HG03280 (cell line): ENCODE data around the gene PDE4B.

Experiments used
- ATAC-seq: cut with Tn5 transposase; IDR thresholded peaks from one replicate; pipeline ENCODE4 v1.9.1; 2021; ENCODE audit warnings: mild to moderate bottlenecking, moderate library complexity; ENCODE audit not compliant: unreplicated experiment

Gene PDE4B

DNA sequence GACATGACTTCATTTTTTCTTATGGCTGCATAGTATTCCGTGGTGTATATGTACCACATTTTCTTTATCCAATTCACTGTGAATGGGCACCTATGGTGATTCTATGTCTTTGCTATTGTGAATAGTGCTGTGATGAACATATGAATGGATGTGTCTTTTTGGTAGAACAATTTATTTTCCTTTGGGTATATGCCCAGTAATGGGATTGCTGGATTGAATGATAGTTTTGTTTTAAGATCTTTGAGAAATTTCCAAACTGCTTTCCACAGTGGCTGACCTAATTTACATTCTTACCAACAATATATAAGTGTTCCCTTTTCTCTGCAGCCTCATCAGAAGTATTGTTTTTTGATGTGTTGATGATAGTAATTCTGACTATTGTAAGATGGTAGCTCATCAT is 379.6 kb downstream of the PDE4B start:
- no peak for ATAC-seq

DNA sequence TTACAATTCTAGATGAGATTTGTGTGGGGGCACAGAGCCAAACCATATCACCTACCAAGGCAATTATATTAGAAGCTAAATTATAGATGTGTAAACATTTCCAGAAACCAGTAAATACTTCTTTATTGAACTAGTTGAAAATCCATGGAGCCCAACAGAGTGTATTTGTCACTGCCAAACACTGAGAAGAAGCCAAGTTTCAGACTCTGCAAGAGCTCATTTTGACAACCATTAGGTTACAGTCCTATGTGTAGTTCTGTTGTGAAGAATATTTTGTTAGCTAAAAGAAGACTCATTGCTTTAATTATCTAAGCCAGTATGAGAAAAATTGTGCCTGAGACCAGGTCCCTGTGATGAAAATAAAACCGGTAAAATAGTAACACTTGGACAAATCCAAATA is 382.4 kb downstream of the PDE4B start:
- ATAC-seq, result no peak

GRCh38 chr1:66175581-66175980 is 382.9 kb downstream of the PDE4B start:
- no peak for ATAC-seq

GRCh38 chr1:66176012-66176715 is 383.5 kb downstream of the PDE4B start:
- no peak for ATAC-seq

GRCh38 chr1:66176832-66177231 is 384.1 kb downstream of the PDE4B start:
- no peak for ATAC-seq

DNA sequence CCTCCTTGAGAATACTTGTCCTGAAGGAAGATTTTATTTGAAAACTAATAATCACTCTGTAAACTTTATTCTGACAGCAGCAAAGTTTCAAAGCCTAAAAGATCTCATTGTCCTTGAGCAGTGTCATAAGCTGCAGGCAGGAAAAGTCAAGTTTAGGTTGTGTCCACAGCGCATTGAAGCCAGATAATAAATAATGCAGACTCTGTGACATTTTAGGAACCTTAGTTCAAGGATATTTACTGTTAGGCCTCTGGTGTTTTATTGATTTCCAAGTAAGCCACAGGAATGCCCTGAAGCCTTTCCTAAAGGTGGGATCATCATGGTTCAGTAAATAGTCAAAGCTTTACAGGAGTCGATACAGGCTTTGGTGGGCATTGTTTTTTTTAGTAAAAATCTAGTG is 384.8 kb downstream of the PDE4B start:
- ATAC-seq, result no peak

GRCh38 chr1:66182026-66182425 is 389.3 kb downstream of the PDE4B start:
- no peak for ATAC-seq

DNA sequence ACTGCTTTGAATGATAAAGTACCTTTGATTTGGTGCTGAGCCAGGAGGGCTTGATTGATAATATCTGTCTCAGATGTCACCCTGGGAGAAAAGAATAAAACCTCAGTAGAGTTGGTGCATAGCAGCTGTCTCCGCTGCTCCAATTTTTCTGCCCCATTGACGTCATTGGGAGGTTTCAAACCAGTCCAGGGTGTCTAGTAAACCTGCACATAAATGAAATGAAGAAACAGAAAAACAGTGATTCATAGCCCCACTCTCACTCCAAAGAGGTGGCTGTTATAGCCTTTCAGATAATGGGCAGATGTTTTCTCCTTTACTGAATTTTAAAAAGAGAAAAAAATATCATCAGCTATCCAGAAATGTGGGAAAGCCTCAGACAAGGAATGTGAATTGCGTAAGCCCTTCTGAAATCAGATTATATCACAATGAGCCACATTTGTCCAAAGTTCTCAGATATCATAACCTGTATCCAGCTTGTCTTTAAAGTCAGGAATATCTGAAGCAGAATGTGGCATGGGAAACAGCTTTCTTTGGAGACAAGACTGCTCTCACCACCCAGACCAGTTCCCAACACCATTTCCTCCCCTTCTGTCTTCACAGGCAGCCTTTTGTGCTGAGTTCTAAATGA is 390.0 kb downstream of the PDE4B start:
- ATAC-seq, result no peak

GRCh38 chr1:66183400-66183799 is 390.7 kb downstream of the PDE4B start:
- ATAC-seq, result no peak

- ATAC-seq, result no peak
Measured at GRCh38 chr1:66197120-66197519, 404.4 kb downstream of the PDE4B start.

GRCh38 chr1:66197785-66198184 is 405.1 kb downstream of the PDE4B start:
- ATAC-seq, result no peak

DNA sequence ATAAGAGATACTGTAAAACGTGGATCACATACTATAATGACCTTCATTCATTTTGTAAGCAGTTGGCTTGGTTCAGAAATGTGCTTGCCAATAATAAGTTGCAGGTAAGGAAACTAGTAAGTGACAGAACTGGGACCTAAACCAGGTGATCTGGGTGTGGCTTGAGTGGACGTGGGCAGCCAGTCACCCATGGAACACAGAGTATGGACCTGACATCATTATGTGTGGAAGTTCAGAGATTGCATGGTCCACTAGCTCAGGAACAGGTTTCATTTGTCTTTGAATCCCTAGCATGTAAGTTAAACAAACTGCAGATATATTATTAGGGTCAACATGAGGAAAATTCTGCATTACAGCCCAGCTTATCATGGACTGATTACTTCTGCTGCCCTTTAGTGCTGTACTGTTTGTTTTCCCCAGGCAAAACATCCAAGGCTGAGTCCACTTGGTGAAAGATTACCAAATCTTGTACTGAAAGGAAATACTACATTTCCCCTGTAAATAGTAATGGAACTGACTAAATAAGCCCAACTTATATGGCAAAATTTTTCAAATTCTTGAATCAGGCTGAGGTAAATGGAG is 414.0 kb downstream of the PDE4B start:
- no peak for ATAC-seq

DNA sequence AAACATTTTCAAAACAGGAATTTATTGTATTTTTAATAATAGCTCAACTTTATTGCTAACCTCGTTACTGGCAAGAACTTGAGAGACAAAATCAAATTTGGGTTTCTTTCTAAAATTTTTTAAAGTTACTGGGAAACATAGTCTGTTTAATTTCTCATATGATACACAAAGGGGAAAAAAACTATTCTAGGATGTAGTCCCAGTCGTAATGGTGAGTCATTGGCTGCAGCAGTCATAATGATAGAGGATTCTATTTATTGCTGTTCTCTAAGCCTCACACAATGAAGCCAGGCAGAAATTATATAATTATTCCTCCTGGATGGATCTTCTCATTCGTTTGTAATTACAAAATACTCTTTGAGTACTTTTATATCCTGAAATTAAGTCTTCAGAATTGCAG is 414.8 kb downstream of the PDE4B start:
- ATAC-seq, result no peak

- ATAC-seq, result no peak
Measured at GRCh38 chr1:66208632-66209031, 415.9 kb downstream of the PDE4B start.

DNA sequence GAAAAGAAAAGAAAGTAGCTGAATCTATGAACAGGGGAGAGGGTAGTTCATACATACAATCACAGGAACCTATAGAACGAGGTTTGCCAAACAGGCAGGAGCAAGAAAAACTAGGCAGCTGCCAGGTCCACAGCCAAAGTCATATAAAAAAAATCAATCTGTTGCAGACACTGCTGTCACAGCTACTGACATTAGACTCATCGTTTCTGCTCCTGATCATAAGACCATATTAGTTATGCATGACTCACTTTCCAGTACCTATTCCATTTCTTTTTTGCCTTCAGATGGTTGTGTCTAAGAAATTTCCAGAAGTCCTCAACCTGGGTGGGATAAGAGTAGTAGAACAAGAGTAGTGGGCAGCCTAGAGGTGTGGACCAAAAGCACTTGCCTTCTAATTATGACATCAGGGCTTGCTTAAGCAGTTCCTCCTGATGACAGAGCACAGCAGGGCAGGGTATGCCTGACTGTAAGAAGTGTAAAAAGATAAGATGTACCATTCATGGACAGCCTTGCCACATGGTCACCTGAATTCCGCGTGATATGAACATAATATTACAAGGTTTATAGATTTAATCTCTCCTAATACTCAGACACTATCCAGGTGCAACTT is 418.0 kb downstream of the PDE4B start:
- ATAC-seq, result no peak

GRCh38 chr1:66211521-66211920 is 418.8 kb downstream of the PDE4B start:
- ATAC-seq, result no peak

DNA sequence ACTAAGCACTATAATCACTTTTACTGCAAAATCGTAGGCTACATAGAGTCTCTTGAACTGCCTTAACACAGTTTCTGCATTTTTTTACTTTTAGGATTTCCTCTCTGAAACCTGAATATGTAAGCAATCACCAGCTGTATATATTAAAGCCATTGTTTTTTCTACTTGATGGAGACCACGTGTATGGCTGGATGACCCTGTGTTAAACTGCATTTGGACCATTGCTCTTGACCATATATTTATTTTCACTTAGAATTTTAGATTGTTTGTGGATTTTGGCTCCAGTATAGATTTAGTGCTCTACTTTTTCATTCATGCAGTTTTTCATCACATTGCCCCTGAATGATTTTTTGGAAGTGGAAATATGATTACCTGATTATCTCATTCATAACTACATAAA is 420.8 kb downstream of the PDE4B start:
- ATAC-seq, result no peak

DNA sequence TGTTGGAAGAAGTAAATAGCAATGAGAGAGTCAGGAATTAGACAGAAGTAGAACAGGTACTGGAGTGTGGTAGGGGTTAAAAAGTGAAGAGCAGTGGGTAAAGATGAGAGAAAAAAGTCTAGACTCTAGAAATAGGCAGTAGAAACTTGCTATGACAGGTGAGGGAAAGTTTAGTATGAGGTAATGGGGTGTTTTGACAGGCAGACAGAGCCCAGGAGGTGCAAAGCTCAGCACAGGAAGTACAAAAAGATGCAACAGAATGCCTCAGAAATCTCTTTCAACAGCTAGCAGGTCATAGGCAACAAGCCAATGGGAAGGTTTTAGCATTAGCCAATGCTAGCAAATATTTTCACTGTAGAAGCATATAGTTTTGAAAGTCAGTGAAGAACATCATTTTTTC is 422.2 kb downstream of the PDE4B start:
- no peak for ATAC-seq

GRCh38 chr1:66217021-66217420 is 424.3 kb downstream of the PDE4B start:
- no peak for ATAC-seq

- no peak for ATAC-seq
Measured at GRCh38 chr1:66217561-66217960, 424.9 kb downstream of the PDE4B start.

DNA sequence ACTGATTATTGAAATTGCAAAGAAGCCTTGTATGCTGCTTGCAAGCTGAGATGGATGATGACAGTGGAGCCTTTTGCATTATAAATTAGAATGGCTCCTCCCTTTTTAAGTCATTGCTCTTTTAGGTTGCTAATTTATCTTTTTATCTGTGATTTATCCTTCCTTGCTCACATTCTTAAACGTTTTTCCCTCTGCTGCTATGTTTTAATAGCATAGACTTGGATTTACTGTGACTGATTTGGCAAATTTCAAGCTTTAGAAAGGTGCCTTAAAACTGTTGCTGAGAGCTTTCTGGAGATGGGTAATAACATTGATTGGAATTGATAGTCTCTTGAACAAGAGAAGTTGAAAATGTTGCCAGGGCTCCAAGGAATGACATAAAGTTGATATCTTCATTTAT is 427.8 kb downstream of the PDE4B start:
- ATAC-seq, result no peak

- ATAC-seq, result no peak
Measured at GRCh38 chr1:66223681-66224080, 431.0 kb downstream of the PDE4B start.
